Raji (cell line): ENCODE results near the gene UST.

ENCODE experiments used
- POLR2A ChIP-seq: IDR thresholded peaks from 2 replicates; pipeline ENCODE4 v1.6.1; 2011; ENCODE audit warnings: low read depth, low read length, control low read depth; ENCODE audit not compliant: insufficient read depth

UST gene

GRCh38 chr6:149077208-149077607, 330.4 kb downstream of the UST start:
- no peak for TF ChIP-seq POLR2A

DNA sequence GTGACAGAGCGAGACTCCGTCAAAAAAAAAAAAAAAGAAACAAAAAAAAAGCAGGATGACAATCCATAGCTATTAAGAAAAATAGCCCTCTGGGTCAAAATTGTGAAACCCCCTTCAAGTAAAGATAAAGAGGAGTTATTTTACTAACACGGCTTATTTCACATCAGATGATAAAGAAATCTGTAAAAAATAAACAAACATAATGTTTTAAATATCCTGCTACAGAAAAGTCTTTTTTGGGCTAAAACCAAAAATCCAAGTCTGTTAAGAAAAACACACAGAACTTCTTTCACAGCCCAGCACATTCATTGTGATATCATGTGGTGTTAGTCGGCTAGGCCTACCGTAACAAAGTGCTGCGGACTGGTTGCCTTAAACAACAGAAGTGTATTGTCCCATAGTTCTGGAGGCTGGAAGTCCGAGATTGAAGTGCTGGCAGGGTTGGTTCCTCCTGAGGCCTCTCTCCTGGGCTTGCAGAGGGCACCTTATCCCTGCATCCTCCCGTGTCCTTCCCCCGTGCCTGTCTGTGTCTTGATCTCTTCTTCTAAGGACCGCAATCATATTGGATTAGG, 331.5 kb downstream of the UST start:
- no peak for TF ChIP-seq POLR2A

GRCh38 chr6:149079456-149079855, 332.6 kb downstream of the UST start:
- no peak for TF ChIP-seq POLR2A

DNA sequence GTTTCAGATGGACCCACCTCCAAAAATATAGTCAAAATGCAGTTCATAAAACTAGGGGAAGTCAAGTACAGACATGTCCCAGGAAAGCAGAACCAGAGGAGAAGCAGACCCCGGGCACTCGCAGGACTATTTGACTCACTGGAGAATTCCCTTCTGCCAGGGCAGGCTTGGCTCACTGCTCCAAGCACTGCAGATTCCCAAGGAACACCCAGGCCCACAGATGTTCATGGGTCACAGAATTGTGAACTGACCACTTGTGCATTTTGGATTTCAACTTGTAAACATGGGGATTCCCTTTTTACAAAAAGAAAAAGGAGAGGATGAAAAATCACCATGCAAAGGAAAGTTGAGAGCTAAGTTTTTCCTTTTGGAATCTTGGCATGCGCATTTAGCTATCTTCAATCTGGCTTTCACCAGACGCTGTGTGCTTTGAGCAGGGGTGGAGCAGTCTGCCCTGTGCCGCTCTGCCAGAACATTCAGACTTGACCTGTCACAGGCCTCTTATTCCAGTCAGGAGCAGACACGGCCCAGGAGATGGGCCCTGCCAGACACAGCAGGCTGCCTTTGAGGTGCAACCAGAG, 333.2 kb downstream of the UST start:
- no peak for TF ChIP-seq POLR2A

DNA sequence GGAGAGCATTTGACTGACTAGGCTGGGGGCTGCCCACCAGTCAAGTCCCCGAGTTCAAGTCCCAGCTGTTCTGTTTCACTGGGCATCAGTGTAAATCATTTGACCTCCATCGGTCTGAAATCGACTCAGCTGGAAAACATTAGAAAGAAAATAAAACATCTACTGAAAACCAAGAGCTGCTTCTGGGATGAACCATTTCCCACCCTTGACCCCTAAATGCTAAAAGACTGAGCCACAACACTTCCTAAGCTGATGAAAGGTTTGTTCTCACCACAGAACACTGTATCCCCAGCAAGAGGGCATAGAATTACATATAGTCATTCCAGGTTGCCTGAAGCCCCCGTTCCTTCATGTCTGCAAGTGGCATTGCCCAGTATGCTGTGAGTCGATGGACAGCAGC, 333.7 kb downstream of the UST start:
- TF ChIP-seq POLR2A, result no peak

DNA sequence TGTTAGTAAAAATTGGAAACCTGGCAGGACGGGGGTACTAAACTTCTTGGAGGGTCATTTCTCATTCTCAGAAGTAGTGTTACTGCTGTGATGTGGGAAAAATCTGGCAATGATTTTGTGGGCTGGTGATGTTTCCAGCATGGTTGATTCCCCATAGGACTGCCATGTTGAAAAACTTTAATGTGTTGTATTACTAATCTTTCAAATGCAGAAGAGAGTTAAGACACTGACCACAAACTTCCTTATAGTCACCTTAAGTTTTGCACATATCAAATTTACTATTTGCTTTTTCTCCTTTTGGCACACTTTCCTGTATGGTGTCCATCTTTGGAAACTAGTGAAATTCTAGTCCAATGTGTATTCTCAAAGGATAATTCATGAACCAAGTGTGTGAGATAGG, 334.5 kb downstream of the UST start:
- no peak for TF ChIP-seq POLR2A

DNA sequence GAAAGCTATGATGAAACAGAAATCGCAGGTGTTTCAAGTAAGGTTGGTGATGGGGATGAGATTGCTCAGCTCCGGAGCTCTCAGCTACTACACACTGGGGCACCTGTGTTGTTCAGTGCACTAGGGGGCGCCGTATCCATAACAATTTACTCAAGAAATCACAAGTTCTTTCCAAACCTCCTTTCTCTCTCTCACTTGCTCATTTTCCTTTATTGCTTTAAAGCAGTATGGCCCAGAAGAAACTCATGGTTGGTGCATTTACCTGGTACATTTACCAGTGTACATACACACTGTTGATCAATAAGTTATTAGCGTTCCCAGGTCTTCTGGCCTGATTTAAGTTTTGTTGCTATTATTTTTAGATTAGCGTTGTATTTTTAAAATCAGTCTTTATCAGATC, 335.5 kb downstream of the UST start:
- TF ChIP-seq POLR2A, result no peak

GRCh38 chr6:149084026-149084425, 337.2 kb downstream of the UST start:
- no peak for TF ChIP-seq POLR2A

DNA sequence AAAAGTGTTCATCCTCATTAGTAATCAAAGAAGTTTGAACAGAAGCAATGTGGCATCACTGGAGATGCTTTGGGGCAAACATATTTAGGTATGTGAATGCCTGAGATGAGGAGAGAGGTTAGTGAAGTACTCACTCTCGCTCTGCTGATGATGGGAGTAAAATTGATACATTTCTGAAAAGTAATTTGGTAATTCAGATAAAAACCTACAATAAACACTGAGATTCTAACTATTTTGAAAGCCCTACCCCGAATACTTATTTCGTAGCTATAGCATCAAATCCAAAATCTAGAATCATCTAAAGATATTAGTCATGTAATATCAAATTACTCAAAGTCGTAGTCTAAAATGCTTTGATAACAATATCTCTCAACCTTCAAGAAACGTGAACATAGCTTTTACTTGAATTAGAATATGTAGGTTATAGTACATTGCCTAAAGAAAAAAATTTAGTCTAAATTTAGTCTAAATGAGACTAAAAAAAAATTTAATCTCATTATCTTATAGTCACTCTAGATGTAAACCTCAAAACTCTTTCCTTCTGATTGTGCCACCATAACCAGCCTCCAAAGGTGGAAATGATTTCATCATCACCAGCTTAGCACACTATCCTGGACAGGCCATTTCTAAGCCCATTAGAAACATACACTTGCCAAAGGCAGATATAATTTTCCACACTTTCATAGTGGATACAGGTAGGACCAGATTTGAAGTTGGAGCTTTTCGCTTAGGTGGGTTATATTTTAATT, 338.2 kb downstream of the UST start:
- TF ChIP-seq POLR2A, result no peak

DNA sequence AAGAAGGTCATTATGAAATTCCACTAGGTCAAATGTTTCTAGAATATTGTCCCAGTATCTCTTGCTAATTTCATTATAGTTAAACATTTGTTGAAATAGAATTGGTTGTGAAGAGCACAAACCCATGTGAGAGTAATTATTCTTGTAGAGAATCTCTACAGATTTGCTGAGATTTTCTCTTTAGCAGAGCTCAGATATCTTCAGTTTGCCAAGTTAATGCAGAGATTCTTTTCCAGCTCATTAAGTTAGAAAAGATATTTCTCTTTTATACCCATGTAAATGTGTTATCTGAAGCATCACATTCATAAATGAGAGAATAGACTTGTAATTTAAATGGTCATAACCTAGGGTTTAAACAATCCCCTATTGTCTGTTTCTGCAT, 338.7 kb downstream of the UST start:
- no peak for TF ChIP-seq POLR2A

GRCh38 chr6:149086363-149086762, 339.5 kb downstream of the UST start:
- TF ChIP-seq POLR2A, result no peak

- TF ChIP-seq POLR2A, result no peak
Measured at GRCh38 chr6:149087898-149088297, 341.1 kb downstream of the UST start.

GRCh38 chr6:149088361-149088760, 341.5 kb downstream of the UST start:
- TF ChIP-seq POLR2A, result no peak

DNA sequence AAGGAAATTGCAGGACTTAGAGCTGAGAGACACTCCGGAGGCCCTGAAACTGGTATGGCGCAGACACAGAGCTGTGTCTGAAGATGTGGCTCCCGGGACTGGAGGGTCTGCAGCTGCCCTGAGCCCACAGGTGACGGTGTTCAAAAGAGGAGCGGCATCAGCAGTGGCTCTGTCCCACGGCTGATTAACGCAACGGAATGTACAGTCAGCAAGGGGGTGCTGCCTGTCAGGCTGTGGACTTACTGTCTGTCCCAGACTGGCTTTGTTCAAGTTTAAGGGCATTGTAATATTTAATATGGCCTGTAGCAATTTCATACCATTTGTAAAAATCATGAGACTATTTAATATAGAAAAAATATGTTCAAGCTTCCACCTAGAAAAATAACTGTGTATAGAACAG, 342.7 kb downstream of the UST start:
- no peak for TF ChIP-seq POLR2A

- no peak for TF ChIP-seq POLR2A
Measured at GRCh38 chr6:149090937-149091336, 344.1 kb downstream of the UST start.

DNA sequence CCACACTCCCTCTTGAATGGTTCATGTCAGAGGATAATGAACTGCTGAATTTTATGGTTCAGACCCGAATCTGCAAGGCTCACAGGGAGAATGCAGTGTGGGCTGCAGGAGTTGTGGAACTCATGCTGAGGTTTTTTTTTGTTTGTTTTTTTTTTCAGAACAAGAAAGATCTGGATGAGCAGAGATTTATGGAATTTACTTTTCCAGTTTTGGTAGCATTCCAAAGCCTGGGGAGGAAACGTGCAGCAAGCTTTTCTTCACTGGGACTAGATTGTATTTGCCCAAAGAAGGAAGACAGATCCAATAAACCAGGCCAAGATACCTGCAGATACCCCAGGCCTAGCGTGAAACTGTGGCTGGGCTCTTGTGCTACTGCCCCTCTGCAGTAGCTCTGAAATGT, 346.8 kb downstream of the UST start:
- TF ChIP-seq POLR2A, result no peak
